Stomach (tissue), 4 donors: Measurements from ENCODE around the gene CDH22.

ENCODE experiments used
- POLR2A ChIP-seq, 4 donors: fragments of 450-650 bp; IDR thresholded peaks; one replicate each; pipeline ENCODE4 v1.6.1; 2016; ENCODE audit warnings: antibody characterized with exemption in 4 of 4, control low read depth in 2 of 4, mild to moderate bottlenecking in 1 of 4, moderate library complexity in 1 of 4
- POLR2AphosphoS5 ChIP-seq, 3 donors: sonication (generic); formaldehyde crosslinking; IDR thresholded peaks; one replicate each; pipeline ENCODE4 v1.6.1; 2016; ENCODE audit warnings: antibody characterized with exemption in 3 of 3
- TF ChIP-seq, protein P1 (sequence below), 7 experiments: fragments of 450-650 bp in 4 of 7; fragments of 200-600 bp in 3 of 7; sonication (generic) in 3 of 7; IDR thresholded peaks; one replicate each; pipeline ENCODE4 v1.5.1; 2016 to 2019; ENCODE audit warnings: antibody characterized with exemption in 7 of 7, control low read depth in 2 of 7, mild to moderate bottlenecking in 1 of 7

DNA sequence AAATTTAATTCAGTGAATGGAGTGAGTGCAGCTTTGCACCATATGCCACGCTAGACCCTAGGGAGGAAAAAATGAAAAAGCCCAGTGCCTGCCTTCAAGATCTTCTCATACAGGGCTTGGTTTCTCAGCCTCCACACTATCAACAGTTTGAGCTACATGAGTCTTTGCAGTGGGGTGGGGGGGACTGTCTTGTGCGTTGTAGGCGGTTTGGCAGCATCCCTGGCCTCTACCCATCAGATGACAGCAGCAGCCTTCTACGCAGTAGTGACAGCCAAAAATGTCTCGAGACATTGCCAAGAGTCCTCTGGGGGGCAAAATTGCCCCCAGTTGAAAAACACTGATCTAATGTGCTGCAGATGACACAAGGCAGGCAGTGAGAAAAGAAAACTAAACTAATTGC is 6.2 kb downstream of the CDH22 start:
- TF ChIP-seq, protein P1, sequence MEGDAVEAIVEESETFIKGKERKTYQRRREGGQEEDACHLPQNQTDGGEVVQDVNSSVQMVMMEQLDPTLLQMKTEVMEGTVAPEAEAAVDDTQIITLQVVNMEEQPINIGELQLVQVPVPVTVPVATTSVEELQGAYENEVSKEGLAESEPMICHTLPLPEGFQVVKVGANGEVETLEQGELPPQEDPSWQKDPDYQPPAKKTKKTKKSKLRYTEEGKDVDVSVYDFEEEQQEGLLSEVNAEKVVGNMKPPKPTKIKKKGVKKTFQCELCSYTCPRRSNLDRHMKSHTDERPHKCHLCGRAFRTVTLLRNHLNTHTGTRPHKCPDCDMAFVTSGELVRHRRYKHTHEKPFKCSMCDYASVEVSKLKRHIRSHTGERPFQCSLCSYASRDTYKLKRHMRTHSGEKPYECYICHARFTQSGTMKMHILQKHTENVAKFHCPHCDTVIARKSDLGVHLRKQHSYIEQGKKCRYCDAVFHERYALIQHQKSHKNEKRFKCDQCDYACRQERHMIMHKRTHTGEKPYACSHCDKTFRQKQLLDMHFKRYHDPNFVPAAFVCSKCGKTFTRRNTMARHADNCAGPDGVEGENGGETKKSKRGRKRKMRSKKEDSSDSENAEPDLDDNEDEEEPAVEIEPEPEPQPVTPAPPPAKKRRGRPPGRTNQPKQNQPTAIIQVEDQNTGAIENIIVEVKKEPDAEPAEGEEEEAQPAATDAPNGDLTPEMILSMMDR (IDR thresholded peaks at IDR 0.05): no peak
- TF ChIP-seq POLR2A (IDR thresholded peaks at IDR 0.05) (no peak), POLR2AphosphoS5 (IDR thresholded peaks at IDR 0.05) (no peak)
